GM08714 (cell line): ENCODE measurements around the gene LHX5.
"Not testable (repeated sequence)": the region's sequence is repeated elsewhere in the genome, so short reads cannot be mapped to it uniquely, and the experiment has no call there.

Source experiments
- H3K4me3 ChIP-seq: fragments of 200-500 bp; sonication (Bioruptor generic); 2 replicates; pipeline ENCODE4 v1.5.1; 2014; ENCODE audit warnings: mild to moderate bottlenecking, low read length, inconsistent platforms
- ZNF274 ChIP-seq: IDR thresholded peaks from 2 replicates; pipeline ENCODE4 v1.6.1; 2012; ENCODE audit warnings: mild to moderate bottlenecking, low read depth, low read length

Gene LHX5

DNA sequence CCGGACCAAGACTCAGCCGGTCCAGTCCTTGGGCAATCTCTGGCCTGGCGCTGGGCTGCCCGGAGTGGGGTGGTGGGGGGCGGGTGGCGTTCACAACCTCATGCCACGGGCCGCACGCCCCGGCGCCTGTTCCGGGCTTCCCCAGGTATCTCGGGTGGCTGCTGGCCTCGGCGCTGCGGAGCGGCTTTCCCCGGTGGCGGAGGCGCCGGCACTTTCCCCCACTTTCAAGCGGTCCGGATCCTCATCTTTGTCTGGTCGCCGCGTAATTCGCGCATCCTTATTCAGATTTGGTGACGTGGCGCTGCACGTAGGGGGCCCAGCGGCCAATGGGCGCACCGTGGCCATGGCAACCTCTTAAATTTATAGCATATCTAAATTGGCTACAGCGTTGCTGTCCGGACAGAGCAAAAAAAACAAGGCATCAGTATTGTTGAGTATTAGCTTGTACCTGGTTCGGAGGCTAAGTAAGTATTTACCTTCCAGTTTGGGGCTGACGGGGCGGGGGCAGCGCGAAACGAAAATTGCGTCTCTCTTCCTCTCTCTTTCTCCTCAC is at the start of gene LHX5:
LHX5 (minus strand) TSS at position 253 of the 553 bp plus-strand sequence. CDS start 373 bp downstream, outside the sequence.
- no peak within 1 kb of the TSS for H3K4me3 ChIP-seq

DNA sequence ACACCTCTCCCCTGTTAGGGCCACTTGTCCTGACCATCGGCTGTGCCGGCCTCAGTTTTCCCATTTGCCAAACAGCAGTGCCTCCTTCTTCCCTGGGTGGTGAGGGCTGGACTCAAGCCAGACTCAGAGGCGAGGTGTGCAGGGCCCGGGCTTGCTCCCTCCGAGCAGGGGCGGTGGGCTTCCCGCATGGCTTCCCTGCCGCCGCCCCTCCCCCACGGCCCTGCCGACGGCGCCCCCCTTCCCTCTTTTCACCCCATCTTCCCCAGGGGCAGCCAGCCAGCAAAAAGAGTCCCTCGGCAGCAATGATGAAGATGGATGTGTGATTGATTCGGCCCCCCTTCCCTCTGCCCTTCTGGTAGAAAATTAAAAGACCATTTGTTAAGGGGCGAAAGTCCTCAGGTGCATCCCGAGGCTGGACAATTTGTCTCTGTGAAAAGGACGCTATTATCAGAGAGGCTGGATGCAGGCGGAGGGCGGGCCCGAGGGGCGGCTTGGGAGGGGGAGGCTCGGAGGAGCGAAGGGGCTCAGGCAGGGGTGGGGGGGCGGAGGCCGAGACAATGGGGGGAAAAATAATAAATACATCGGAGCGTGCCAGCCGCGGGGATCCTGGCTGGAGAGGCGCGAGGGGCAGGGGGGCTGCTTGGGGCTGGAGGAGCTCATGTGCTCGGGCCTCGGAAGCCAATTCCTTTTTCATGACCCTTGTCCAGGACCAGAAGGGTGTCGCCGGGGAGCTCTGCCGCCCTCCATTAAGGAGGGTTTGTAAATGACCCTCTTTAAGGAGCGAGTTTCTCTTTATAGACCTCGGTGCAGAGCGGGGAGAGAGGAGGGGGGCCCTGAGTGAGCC is 48.0 kb upstream of the LHX5 start:
- H3K4me3 ChIP-seq, result no peak overlapping the region

More for the DNA sequence above, at the start of gene LHX5:
- no peak for TF ChIP-seq ZNF274

GRCh38 chr12:113515082-113515856 is 43.6 kb upstream of the LHX5 start:
- no peak overlapping the region for H3K4me3 ChIP-seq

More for the DNA sequence above, 48.0 kb upstream of the LHX5 start:
- TF ChIP-seq ZNF274, result no peak

GRCh38 chr12:113514602-113515001 is 42.9 kb upstream of the LHX5 start:
- H3K4me3 ChIP-seq, result no peak overlapping the region
- TF ChIP-seq ZNF274, result no peak

More at GRCh38 chr12:113515082-113515856, 43.6 kb upstream of the LHX5 start:
- TF ChIP-seq ZNF274, result no peak

DNA sequence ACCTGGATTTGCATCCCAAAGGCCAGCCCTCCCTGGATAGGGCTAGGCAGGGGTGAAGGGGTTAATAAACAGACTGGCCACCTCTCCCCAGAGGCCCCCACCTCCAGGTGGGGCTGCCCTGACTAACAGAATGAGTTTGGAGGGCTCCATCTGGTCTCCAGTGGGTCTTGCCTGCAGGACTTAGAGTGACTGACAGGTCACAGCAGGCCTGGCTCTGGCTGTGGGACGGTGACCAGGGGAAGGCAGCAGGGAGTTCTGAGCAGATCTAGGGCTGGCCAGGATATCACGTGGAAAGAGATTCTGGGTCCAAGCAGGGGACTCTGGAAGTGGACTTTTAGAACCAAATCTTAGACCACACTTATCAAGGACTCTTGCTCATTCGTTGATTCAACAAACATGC is 40.9 kb upstream of the LHX5 start:
- H3K4me3 ChIP-seq, result no peak overlapping the region
- TF ChIP-seq ZNF274, result no peak

- no peak overlapping the region for H3K4me3 ChIP-seq
- no peak for TF ChIP-seq ZNF274
Measured at GRCh38 chr12:113506867-113507266, 35.2 kb upstream of the LHX5 start.

GRCh38 chr12:113505941-113506340 is 34.3 kb upstream of the LHX5 start:
- TF ChIP-seq ZNF274, result no peak
- H3K4me3 ChIP-seq, result no peak overlapping the region

DNA sequence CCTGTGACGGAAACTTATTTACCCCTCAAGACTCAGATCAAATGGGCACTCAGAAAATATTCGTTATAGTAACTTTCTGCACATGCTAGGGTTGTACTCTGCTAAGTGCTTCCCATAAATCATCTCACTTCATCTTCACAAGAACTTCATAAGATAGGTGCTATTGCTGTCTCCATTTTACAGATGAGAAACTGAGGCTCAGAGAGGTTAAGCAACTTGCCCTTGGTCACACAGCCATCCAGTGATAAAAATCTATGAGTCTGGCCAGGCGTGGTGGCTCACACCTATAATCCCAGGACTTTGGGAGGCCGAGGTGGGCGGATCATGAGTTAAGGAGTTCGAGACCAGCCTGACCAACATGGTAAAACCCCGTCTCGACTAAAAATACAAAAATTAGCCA is 33.2 kb upstream of the LHX5 start:
- TF ChIP-seq ZNF274, result no peak
- H3K4me3 ChIP-seq, result no peak overlapping the region

DNA sequence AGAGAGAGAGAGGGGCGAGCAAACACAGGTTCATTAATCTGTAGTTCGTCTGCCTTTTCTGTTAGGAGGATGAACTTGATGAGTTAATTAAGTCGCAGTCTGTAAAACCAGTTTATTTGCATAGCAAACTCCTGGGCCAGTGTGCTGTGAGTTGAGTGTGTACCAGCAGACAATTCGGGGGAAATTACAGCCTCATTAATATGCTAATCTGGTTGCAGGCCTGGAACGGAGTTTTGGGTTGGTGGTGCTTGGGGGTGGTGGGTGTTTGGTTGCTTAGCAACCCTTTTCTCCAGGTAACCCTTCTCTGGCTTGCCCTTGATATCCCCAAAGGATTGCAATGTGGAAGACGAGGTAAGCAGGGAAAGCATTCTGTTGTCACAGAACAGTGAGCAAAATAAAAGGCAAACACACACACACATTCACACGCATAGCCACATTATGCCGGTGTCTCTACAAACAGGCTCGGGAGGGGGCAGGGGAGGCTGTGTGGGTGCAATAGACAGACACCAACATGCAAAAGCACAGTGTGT is 29.2 kb upstream of the LHX5 start:
- no peak for TF ChIP-seq ZNF274
- no peak overlapping the region for H3K4me3 ChIP-seq

DNA sequence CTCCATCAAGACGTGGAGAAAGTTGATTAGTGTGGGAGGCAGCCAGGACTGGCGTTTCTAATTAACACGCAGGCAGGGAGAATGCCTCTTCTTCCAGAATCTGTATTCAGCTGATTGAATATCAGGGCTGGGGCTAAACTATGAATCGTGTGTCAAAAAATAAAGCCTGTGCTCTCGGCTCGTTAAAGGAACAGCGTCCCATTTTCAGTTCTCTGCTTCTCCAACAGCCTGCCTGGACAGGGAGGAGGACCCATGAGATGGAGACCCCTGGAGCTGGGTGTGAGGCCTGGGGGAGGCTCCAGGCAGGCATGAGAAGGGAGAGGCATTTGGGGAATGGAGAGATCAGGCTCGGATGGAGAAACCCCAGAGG is 28.6 kb upstream of the LHX5 start:
- no peak for TF ChIP-seq ZNF274
- no peak overlapping the region for H3K4me3 ChIP-seq

DNA sequence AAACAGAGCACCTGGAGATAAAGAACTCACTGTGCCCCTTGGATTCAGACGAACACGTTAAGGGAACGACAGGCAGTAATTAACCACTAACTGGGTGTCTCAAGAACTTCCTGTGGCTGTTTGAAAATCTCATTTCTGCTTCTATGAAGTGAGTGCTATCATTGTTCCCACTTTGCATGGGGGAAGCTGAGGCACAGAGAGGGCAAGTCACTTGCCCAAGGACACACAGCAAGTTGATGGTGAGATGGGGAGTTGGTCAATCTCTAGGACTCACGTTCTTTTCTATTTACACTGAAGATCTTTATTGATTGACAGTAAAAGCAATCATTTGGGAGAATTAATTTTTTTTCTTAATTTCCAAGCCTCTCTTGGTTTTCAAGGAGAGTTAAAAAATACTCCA is 26.8 kb upstream of the LHX5 start:
- no peak overlapping the region for H3K4me3 ChIP-seq
- TF ChIP-seq ZNF274, result no peak

DNA sequence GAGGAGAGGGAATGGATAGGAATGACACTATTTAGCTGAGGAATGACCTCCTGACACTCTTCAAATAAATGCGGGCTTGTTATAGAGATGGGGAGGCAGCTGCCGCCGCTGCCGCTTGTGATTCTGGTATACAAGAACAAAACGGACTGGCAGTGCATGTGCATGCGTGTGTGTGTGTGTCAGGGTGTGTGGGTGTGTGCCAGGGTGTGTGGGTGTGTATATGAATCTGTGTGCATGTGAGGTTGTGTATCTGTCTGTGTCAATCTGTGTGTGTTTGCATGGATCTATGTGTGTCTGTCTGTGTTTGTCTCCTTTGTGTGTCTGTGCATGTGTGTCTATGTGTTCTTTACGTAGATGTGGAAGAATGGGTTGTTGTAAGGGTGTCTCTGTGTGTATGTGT is 26.0 kb upstream of the LHX5 start:
- TF ChIP-seq ZNF274, result no peak

GRCh38 chr12:113495941-113496340 is 24.3 kb upstream of the LHX5 start:
- not testable (repeated sequence) for H3K4me3 ChIP-seq

More for the DNA sequence above, 26.0 kb upstream of the LHX5 start:
- H3K4me3 ChIP-seq, result no peak overlapping the region

DNA sequence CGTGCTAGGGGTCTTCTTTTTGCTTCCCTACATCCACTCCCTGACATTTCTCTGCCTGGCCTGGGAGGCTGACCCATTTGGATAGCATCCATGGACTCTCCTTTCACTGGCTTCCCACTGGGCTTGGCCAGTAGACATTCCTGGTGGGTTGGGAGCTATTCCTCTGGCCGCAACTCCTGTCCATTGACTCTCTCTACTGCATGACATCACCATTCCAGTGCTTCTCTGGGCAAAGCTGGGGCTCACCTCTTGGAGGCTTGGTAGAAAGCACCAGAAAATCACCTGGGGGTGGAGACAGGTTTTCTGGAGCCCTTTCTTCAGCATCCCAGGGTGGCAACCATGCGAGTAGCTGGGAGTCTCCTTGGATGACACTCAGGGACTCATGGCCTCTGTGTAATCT is 16.7 kb upstream of the LHX5 start:
- TF ChIP-seq ZNF274, result no peak
- H3K4me3 ChIP-seq, result no peak overlapping the region
